Endodermal cell (in vitro differentiated cells): ENCODE results near the gene COX10. TPM values are rescaled to one million over a fixed set of nuclear protein-coding genes. Genes with fewer than 3 reads are reported as not detected.

Experiments used
- DNase-seq: peaks from one replicate; pipeline ENCODE4 v3.0.0-alpha.2; 2017
- H3K27ac ChIP-seq: 2 replicates; pipeline ENCODE4 v1.5.1; 2013; ENCODE audit warnings: mild to moderate bottlenecking, low read depth, low read length, moderate library complexity
- H3K27me3 ChIP-seq: 2 replicates; pipeline ENCODE4 v1.6.1; 2013; ENCODE audit warnings: mild to moderate bottlenecking, low read length, moderate library complexity; ENCODE audit not compliant: insufficient read depth, control insufficient read depth, poor library complexity, severe bottlenecking
- H3K36me3 ChIP-seq: 2 replicates; pipeline ENCODE4 v1.7.0; 2013; ENCODE audit warnings: mild to moderate bottlenecking, low read length, moderate library complexity; ENCODE audit not compliant: control insufficient read depth, insufficient read depth
- H3K4me1 ChIP-seq: one replicate; pipeline ENCODE4 v1.7.0; 2013; ENCODE audit warnings: low read length; ENCODE audit not compliant: control insufficient read depth, insufficient read depth
- H3K4me3 ChIP-seq: 2 replicates; pipeline ENCODE4 v1.5.1; 2013; ENCODE audit warnings: mild to moderate bottlenecking, low read length, moderate library complexity
- H3K9ac ChIP-seq: 2 replicates; pipeline ENCODE4 v1.6.1; 2013; ENCODE audit warnings: mild to moderate bottlenecking, low read length, moderate library complexity; ENCODE audit not compliant: poor library complexity, severe bottlenecking; ENCODE audit errors: extremely low read depth
- H3K9me3 ChIP-seq: 2 replicates; pipeline ENCODE4 v1.6.1; 2013; ENCODE audit warnings: mild to moderate bottlenecking, low read length, moderate library complexity; ENCODE audit not compliant: control insufficient read depth
- H3K27ac Mint-ChIP-seq: 2 replicates; pipeline ENCODE4 v1.8.0; 2020; ENCODE audit warnings: mixed read lengths
- H3K27me3 Mint-ChIP-seq: 2 replicates; pipeline ENCODE4 v1.8.0; 2021; ENCODE audit warnings: mild to moderate bottlenecking, mixed read lengths; ENCODE audit not compliant: insufficient read depth
- H3K36me3 Mint-ChIP-seq: 2 replicates; pipeline ENCODE4 v1.8.0; 2020; ENCODE audit warnings: low read depth, mixed read lengths
- H3K4me1 Mint-ChIP-seq: 2 replicates; pipeline ENCODE4 v1.8.0; 2020; ENCODE audit warnings: mixed read lengths
- H3K4me3 Mint-ChIP-seq: 2 replicates; pipeline ENCODE4 v1.8.0; 2020; ENCODE audit warnings: mild to moderate bottlenecking, moderate library complexity, mixed read lengths
- H3K9me3 Mint-ChIP-seq: 2 replicates; pipeline ENCODE4 v1.8.0; 2020; ENCODE audit warnings: mild to moderate bottlenecking, mixed read lengths
- CTCF ChIP-seq: fragments of 200-600 bp; sonication (generic); conservative IDR thresholded peaks from 2 replicates; pipeline ENCODE4 v1.5.0; 2021; ENCODE audit warnings: antibody characterized with exemption, mild to moderate bottlenecking
- WGBS, 2 experiments: methylation state at CpG; one replicate each; pipeline versions ENCODE4 v1.1.5 to v1.1.7; 2013; ENCODE audit warnings: missing lambda C conversion rate in 2 of 2, mixed read lengths in 1 of 2; ENCODE audit not compliant: insufficient coverage in 1 of 2, insufficient read length in 1 of 2; 5-methylcytosine and 5-hydroxymethylcytosine counted together
- total RNA-seq, 2 donors: library from RNA; stranded (reverse); fragmentation: NEBNext Ultra II Directional in 1 of 2; extraction: Animal tissue kit (Norgen Biotek cat#: 25700) in 1 of 2; gene quantifications; 2 replicates in 1 of 2; 3 replicates in 1 of 2; pipeline ENCODE4 v1.2.1, GENCODE V29; 2021

The COX10 gene
- total RNA-seq, 2 donors from 2014 or later: 15.0 to 15.4 TPM

DNA sequence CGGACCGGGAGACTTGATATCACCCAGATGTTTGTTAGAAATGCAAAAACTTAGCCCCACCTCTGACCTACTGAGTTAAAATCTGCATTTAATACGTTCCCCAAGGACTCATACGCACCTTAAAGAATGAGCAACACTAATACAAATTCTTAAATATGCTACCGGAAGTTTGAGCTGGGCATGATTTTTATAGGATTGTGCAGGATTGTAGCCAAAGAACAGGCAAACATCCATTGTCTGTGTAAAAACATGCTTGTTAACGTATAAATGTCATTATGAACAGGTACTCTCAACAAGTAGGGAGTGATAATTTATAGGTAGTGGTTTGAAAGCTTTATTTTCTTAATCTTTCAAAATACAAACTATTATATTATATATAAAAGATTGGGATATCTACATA, 22.3 kb upstream of the COX10 start:
- Mint-ChIP-seq H3K9me3 (no peaks in the 10 kb centered on the region), H3K4me1 (peaks cover 3% of the 10 kb centered on the region), H3K36me3 (peaks cover 3% of the 10 kb centered on the region), H3K4me3 (no peak overlapping the region), H3K27me3 (no peaks in the 10 kb centered on the region), H3K27ac (no peak overlapping the region)
- Histone ChIP-seq H3K4me1 (no peaks in the 10 kb centered on the region), H3K27ac (no peak overlapping the region), H3K9me3 (no peaks in the 10 kb centered on the region), H3K36me3 (no peaks in the 10 kb centered on the region), H3K9ac (no peak overlapping the region), H3K4me3 (no peak overlapping the region), H3K27me3 (no peaks in the 10 kb centered on the region)
- TF ChIP-seq CTCF: no peak
- no peak for DNase-seq
- WGBS, 2 experiments: 81 to 100% methylated on average over 1 to 6 of the region's 6 CpGs

GRCh38 chr17:14047591-14047990, 21.7 kb upstream of the COX10 start:
- Histone ChIP-seq H3K9me3 (no peaks in the 10 kb centered on the region), H3K4me3 (no peak overlapping the region), H3K36me3 (no peaks in the 10 kb centered on the region), H3K27ac (no peak overlapping the region), H3K9ac (no peak overlapping the region), H3K27me3 (no peaks in the 10 kb centered on the region), H3K4me1 (no peaks in the 10 kb centered on the region)
- H3K9me3 Mint-ChIP-seq: no peaks in the 10 kb centered on the region
- H3K27me3 Mint-ChIP-seq: no peaks in the 10 kb centered on the region
- no peak for TF ChIP-seq CTCF
- 94 to 100% methylated on average over 3 to 4 of the region's 4 CpGs for WGBS, 2 experiments
- H3K27ac Mint-ChIP-seq: no peak overlapping the region
- H3K4me3 Mint-ChIP-seq: no peak overlapping the region
- DNase-seq: no peak
- peaks cover 3% of the 10 kb centered on the region for H3K4me1 Mint-ChIP-seq
- H3K36me3 Mint-ChIP-seq: peaks cover 2% of the 10 kb centered on the region

DNA sequence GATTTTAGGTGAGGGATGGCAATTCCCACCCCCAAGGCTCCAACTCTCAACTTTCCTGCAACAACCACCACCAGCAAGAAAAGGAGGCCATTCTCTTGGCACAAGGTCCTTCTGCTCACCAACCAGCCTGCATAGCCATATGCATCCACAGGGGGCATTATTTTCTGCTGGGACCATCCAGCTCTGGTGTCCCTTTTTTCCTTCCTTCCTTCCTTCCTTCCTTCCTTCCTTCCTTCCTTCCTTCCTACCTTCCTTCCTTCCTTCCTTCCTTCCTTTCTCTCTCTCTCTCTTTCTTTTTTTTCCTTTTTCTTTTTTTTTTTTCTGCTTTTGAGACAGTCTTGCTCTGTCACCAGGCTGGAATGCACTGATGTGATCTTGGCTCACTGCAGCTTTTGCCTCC, 21.1 kb upstream of the COX10 start:
- Mint-ChIP-seq H3K27ac (no peak overlapping the region), H3K36me3 (peaks cover 2% of the 10 kb centered on the region), H3K4me3 (no peak overlapping the region), H3K4me1 (peaks cover 7% of the 10 kb centered on the region), H3K9me3 (no peaks in the 10 kb centered on the region), H3K27me3 (no peaks in the 10 kb centered on the region)
- peak; percentile 63 for DNase-seq
- Histone ChIP-seq H3K36me3 (no peaks in the 10 kb centered on the region), H3K27me3 (no peaks in the 10 kb centered on the region), H3K4me3 (no peak overlapping the region), H3K4me1 (no peaks in the 10 kb centered on the region), H3K27ac (no peak overlapping the region), H3K9ac (no peak overlapping the region), H3K9me3 (no peaks in the 10 kb centered on the region)
- TF ChIP-seq CTCF: peak; percentile 70
